GM12878 (cell line): Measurements from ENCODE around the gene CNTRL. TPM values are rescaled to one million over a fixed set of nuclear protein-coding genes. Genes with fewer than 3 reads are reported as not detected.

Experiments
- ASH2L ChIP-seq: fragments of 300-600, 200-600 bp; sonication (generic); IDR thresholded peaks from 2 replicates; pipeline ENCODE4 v1.6.1; 2017; ENCODE audit warnings: low read depth, mild to moderate bottlenecking, borderline replicate concordance
- BCL11A ChIP-seq: IDR thresholded peaks from 2 replicates; pipeline ENCODE4 v1.6.1; 2011; ENCODE audit warnings: low read depth, low read length
- EP300 ChIP-seq, 2 experiments: fragments of 150-350 bp in 1 of 2; IDR thresholded peaks; 2 replicates each; pipeline ENCODE4 v1.6.1; 2011 to 2012; ENCODE audit warnings: low read depth in 2 of 2, low read length in 2 of 2, borderline replicate concordance in 1 of 2, improper control_type of control experiment in 1 of 2, inconsistent platforms in 1 of 2; ENCODE audit not compliant: control insufficient read depth in 1 of 2
- GABPA ChIP-seq: IDR thresholded peaks from 2 replicates; pipeline ENCODE4 v1.6.1; 2014; ENCODE audit warnings: antibody characterized with exemption, low read depth, mild to moderate bottlenecking, inconsistent platforms
- IKZF1 ChIP-seq: fragments of 450-650 bp; conservative IDR thresholded peaks from 2 replicates; pipeline ENCODE4 v1.6.1; 2017; ENCODE audit warnings: antibody characterized with exemption, mild to moderate bottlenecking
- JUNB ChIP-seq: IDR thresholded peaks from 2 replicates; pipeline ENCODE4 v1.6.1; 2016; ENCODE audit warnings: antibody characterized with exemption, mild to moderate bottlenecking
- MEF2B ChIP-seq: fragments of 450-650 bp; IDR thresholded peaks from 2 replicates; pipeline ENCODE4 v1.6.1; 2018; ENCODE audit warnings: mild to moderate bottlenecking, moderate library complexity; ENCODE audit not compliant: partially characterized antibody, poor library complexity, severe bottlenecking
- NBN ChIP-seq: fragments of 450-650 bp; IDR thresholded peaks from 2 replicates; pipeline ENCODE4 v1.6.1; 2016
- NFIC ChIP-seq: IDR thresholded peaks from 2 replicates; pipeline ENCODE4 v1.6.1; 2012; ENCODE audit warnings: low read depth, mild to moderate bottlenecking, inconsistent platforms, low read length, moderate library complexity
- NR2C1 ChIP-seq: fragments of 450-650 bp; IDR thresholded peaks from 2 replicates; pipeline ENCODE4 v1.6.1; 2017; ENCODE audit warnings: antibody characterized with exemption, mild to moderate bottlenecking, moderate library complexity
- NR2F1 ChIP-seq: fragments of 450-650 bp; conservative IDR thresholded peaks from 2 replicates; pipeline ENCODE4 v1.6.1; 2017; ENCODE audit warnings: mild to moderate bottlenecking
- PAX5 ChIP-seq: IDR thresholded peaks from 2 replicates; pipeline ENCODE4 v1.6.1; 2011; ENCODE audit warnings: low read depth, low read length, borderline replicate concordance
- POU2F2 ChIP-seq: IDR thresholded peaks from 3 replicates; pipeline ENCODE4 v1.6.1; 2011; ENCODE audit warnings: low read depth, mild to moderate bottlenecking, low read length, borderline replicate concordance
- RUNX3 ChIP-seq: IDR thresholded peaks from 2 replicates; pipeline ENCODE4 v1.6.1; 2012; ENCODE audit warnings: low read length, inconsistent platforms
- TAF1 ChIP-seq: IDR thresholded peaks from 2 replicates; pipeline ENCODE4 v1.6.1; 2011; ENCODE audit warnings: mild to moderate bottlenecking, low read depth, low read length, borderline replicate concordance
- TBL1XR1 ChIP-seq: IDR thresholded peaks from 2 replicates; pipeline ENCODE4 v1.6.1; 2012; ENCODE audit warnings: low read depth, low read length, improper control_type of control experiment
- TCF7 ChIP-seq: IDR thresholded peaks from 2 replicates; pipeline ENCODE4 v1.6.1; 2014; ENCODE audit warnings: antibody characterized with exemption, borderline replicate concordance
- YBX1 ChIP-seq: fragments of 450-650 bp; IDR thresholded peaks from 2 replicates; pipeline ENCODE4 v1.6.1; 2016; ENCODE audit warnings: antibody characterized with exemption
- YY1 ChIP-seq: IDR thresholded peaks from 2 replicates; pipeline ENCODE4 v1.6.1; 2011; ENCODE audit warnings: low read depth, mild to moderate bottlenecking, low read length
- ZNF217 ChIP-seq: fragments of 450-650 bp; IDR thresholded peaks from 2 replicates; pipeline ENCODE4 v1.6.1; 2017; ENCODE audit warnings: antibody characterized with exemption, mild to moderate bottlenecking
- ZZZ3 ChIP-seq: IDR thresholded peaks from 2 replicates; pipeline ENCODE4 v1.6.1; 2011; ENCODE audit warnings: low read depth; ENCODE audit not compliant: control insufficient read depth, insufficient read length
- polyA plus RNA-seq, 11 experiments: library from polyadenylated mRNA; depleted of rRNA in 4 of 11; unstranded in 6 of 11; stranded (reverse) in 5 of 11; fragments of >200 nt; fragmentation: Nextera tagmentation in 4 of 11; fragmentation: Illumina TruSeq in 1 of 11; extraction: Ambion mirVana in 4 of 11; extraction: Trizol in 1 of 11; gene quantifications; 1 replicate in 1 of 11; 2 replicates in 10 of 11; pipeline versions ENCODE4 v1.2.1 to v1.2.3, GENCODE V29; 2011 to 2016; ENCODE audit warnings: inconsistent platforms in 2 of 11, missing spikeins in 2 of 11, low read depth in 1 of 11
- total RNA-seq, 4 experiments: library from RNA; depleted of rRNA in 3 of 4; stranded (reverse); fragments of >200 nt in 3 of 4; fragmentation: Illumina TruSeq in 1 of 4; extraction: Trizol in 1 of 4; gene quantifications; 2 replicates each; pipeline versions ENCODE4 v1.2.1 to v1.2.3, GENCODE V29; 2013 to 2021
- TF ChIP-seq, protein P1 (sequence below): fragments of 450-650 bp; IDR thresholded peaks from 2 replicates; pipeline ENCODE4 v1.6.1; 2016; ENCODE audit warnings: mild to moderate bottlenecking
- TF ChIP-seq, protein P2 (sequence below): fragments of 450-650 bp; IDR thresholded peaks from 2 replicates; pipeline ENCODE4 v1.6.1; 2017; ENCODE audit warnings: low read depth, mild to moderate bottlenecking, moderate library complexity
- TF ChIP-seq, protein P3 (sequence below): fragments of 450-650 bp; IDR thresholded peaks from 2 replicates; pipeline ENCODE4 v1.6.1; 2017; ENCODE audit warnings: antibody characterized with exemption, mild to moderate bottlenecking, moderate library complexity
- TF ChIP-seq, protein P4 (sequence below): IDR thresholded peaks from 2 replicates; pipeline ENCODE4 v1.6.1; 2011; ENCODE audit warnings: mild to moderate bottlenecking, low read depth, low read length, moderate library complexity; ENCODE audit not compliant: insufficient replicate concordance

CNTRL gene
- total and polyA plus RNA-seq, 10 of the 15 experiments (the other 5 are each of a cell fraction or from before 2014, with no cell fraction given): 20.0 to 65.4 (median 38.8) TPM

DNA sequence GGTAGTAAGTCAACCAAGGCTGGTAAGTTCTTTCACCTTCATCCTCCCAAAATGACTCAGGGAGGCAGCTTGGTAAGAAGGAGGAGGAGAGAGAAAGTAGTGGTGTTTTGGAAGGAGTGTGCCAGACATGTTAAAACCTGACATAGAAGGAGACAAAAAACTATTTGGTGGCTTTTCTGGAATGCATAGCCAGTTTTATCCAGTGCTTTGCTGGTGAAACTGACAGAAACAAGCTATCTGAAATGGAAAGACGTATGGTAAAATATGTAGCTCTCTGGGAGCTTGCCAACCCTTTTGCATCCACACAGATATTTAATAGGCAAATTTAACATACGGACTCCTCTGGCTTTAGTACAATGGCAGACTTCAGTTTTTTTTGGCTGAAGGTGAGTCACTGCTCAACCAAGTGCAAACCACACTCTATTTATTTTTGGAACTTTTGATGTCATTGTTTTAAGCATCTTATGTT lies 81.5 kb downstream of the CNTRL start (continued):
- TF ChIP-seq, protein P1, sequence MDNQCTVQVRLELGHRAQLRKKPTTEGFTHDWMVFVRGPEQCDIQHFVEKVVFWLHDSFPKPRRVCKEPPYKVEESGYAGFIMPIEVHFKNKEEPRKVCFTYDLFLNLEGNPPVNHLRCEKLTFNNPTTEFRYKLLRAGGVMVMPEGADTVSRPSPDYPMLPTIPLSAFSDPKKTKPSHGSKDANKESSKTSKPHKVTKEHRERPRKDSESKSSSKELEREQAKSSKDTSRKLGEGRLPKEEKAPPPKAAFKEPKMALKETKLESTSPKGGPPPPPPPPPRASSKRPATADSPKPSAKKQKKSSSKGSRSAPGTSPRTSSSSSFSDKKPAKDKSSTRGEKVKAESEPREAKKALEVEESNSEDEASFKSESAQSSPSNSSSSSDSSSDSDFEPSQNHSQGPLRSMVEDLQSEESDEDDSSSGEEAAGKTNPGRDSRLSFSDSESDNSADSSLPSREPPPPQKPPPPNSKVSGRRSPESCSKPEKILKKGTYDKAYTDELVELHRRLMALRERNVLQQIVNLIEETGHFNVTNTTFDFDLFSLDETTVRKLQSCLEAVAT: 0 out of 2 replicates have a peak, but pooled peaks have one; percentile 55
- TF ChIP-seq ZNF217 (0 out of 2 replicates have a peak, but pooled peaks have one; percentile 46), ZZZ3 (no peak), PAX5 (peak; percentile 75; the same call in 1 of the 2 replicates), JUNB (peak; percentile 78), TAF1 (peak; percentile 42; the same call in 1 of the 2 replicates), RUNX3 (peak; percentile 95), MEF2B (peak; percentile 95), ASH2L (0 out of 2 replicates have a peak, but pooled peaks have one; percentile 74), YY1 (peak; percentile 51; the same call in 1 of the 2 replicates), NFIC (peak; percentile 91), NR2C1 (no peak), TBL1XR1 (peak; percentile 66; the same call in 1 of the 2 replicates), NBN (peak; percentile 85), BCL11A (peak; percentile 56; the same call in 1 of the 2 replicates), IKZF1 (peak; percentile 60), TCF7 (no peak), POU2F2 (peak; percentile 77; the same call in 1 of the 3 replicates), EP300 (IDR thresholded peaks at IDR 0.05; ENCODE audit: borderline replicate concordance in 1 of 2, control insufficient read depth in 1 of 2, low read depth in 2 of 2, low read length in 2 of 2) (peak; percentile 9 to 57; a peak in 3 of 4 replicates), YBX1 (no peak), NR2F1 (no peak; the same call in 1 of the 2 replicates), GABPA (peak; percentile 41; the same call in 1 of the 2 replicates)
- TF ChIP-seq, protein P2, sequence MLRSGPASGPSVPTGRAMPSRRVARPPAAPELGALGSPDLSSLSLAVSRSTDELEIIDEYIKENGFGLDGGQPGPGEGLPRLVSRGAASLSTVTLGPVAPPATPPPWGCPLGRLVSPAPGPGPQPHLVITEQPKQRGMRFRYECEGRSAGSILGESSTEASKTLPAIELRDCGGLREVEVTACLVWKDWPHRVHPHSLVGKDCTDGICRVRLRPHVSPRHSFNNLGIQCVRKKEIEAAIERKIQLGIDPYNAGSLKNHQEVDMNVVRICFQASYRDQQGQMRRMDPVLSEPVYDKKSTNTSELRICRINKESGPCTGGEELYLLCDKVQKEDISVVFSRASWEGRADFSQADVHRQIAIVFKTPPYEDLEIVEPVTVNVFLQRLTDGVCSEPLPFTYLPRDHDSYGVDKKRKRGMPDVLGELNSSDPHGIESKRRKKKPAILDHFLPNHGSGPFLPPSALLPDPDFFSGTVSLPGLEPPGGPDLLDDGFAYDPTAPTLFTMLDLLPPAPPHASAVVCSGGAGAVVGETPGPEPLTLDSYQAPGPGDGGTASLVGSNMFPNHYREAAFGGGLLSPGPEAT: peak; percentile 48; the same call in 1 of the 2 replicates
- TF ChIP-seq, protein P3, sequence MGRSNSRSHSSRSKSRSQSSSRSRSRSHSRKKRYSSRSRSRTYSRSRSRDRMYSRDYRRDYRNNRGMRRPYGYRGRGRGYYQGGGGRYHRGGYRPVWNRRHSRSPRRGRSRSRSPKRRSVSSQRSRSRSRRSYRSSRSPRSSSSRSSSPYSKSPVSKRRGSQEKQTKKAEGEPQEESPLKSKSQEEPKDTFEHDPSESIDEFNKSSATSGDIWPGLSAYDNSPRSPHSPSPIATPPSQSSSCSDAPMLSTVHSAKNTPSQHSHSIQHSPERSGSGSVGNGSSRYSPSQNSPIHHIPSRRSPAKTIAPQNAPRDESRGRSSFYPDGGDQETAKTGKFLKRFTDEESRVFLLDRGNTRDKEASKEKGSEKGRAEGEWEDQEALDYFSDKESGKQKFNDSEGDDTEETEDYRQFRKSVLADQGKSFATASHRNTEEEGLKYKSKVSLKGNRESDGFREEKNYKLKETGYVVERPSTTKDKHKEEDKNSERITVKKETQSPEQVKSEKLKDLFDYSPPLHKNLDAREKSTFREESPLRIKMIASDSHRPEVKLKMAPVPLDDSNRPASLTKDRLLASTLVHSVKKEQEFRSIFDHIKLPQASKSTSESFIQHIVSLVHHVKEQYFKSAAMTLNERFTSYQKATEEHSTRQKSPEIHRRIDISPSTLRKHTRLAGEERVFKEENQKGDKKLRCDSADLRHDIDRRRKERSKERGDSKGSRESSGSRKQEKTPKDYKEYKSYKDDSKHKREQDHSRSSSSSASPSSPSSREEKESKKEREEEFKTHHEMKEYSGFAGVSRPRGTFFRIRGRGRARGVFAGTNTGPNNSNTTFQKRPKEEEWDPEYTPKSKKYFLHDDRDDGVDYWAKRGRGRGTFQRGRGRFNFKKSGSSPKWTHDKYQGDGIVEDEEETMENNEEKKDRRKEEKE: no peak
- TF ChIP-seq, protein P4, sequence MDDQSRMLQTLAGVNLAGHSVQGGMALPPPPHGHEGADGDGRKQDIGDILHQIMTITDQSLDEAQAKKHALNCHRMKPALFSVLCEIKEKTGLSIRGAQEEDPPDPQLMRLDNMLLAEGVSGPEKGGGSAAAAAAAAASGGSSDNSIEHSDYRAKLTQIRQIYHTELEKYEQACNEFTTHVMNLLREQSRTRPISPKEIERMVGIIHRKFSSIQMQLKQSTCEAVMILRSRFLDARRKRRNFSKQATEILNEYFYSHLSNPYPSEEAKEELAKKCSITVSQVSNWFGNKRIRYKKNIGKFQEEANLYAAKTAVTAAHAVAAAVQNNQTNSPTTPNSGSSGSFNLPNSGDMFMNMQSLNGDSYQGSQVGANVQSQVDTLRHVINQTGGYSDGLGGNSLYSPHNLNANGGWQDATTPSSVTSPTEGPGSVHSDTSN: no peak
